Measurements from ENCODE around the gene EIF4G2. TPM values are rescaled to one million over a fixed set of nuclear protein-coding genes. Genes with fewer than 3 reads are reported as not detected.
"Not testable (repeated sequence)": the region's sequence is repeated elsewhere in the genome, so short reads cannot be mapped to it uniquely, and the experiment has no call there.

The EIF4G2 gene
- total and polyA plus RNA-seq, 2 donors from 2014 or later: 238 to 716 TPM

GRCh38 chr11:10829139-10829538, 20.4 kb upstream of the EIF4G2 start:
- H3K27ac ChIP-seq (ENCODE audit: low read depth in 2 of 2, low read length in 2 of 2): no peak overlapping the region
- no peak for TF ChIP-seq CTCF (IDR thresholded peaks at IDR 0.05; ENCODE audit: borderline replicate concordance, extremely low read depth, insufficient read depth)
- no peak overlapping the region for H3K4me3 ChIP-seq (ENCODE audit: low read length in 3 of 3)
- no peak overlapping the region for H3K9ac ChIP-seq (ENCODE audit: low read length in 3 of 3)
- no peaks in the 10 kb centered on the region for H3K9me3 ChIP-seq (ENCODE audit: control insufficient read depth in 2 of 3, insufficient read depth in 1 of 3, low read length in 3 of 3)
- intact Hi-C loops (cut with DNase I): no loop called here
- H3K27me3 ChIP-seq (ENCODE audit: control insufficient read depth, insufficient read depth, low read length): no peaks in the 10 kb centered on the region
- no peak for FAIRE-seq
- no peaks in the 10 kb centered on the region for H3K36me3 ChIP-seq (ENCODE audit: control insufficient read depth in 2 of 3, insufficient read depth in 3 of 3, low read length in 3 of 3)
- H3K4me1 ChIP-seq (ENCODE audit: control insufficient read depth in 2 of 3, insufficient read depth in 2 of 3, low read depth in 1 of 3, low read length in 3 of 3): no peaks in the 10 kb centered on the region
- DNase-seq: no peak

DNA sequence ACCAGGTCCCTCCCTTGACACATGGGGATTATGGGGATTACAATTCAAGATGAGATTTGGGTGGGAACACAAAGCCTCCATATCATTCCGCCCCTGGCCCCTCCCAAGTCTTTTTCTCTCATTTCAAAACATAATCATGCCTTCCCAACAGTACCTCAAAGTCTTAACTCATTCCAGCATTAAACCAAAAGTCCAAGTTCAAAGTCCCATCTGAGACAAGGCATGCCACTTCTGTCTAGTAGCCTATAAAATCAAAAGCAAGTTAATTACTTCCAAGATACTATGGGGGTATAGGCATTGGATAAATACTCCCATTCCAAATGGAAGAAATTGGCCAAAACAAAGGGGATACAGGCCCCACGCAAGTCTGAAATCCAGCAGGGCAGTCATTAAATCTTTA, 19.7 kb upstream of the EIF4G2 start:
- Histone ChIP-seq H3K9me3 (ENCODE audit: control insufficient read depth in 2 of 3, insufficient read depth in 1 of 3, low read length in 3 of 3) (no peaks in the 10 kb centered on the region), H3K9ac (ENCODE audit: low read length in 3 of 3) (no peak overlapping the region), H3K4me3 (ENCODE audit: low read length in 3 of 3) (no peak overlapping the region), H3K4me1 (ENCODE audit: control insufficient read depth in 2 of 3, insufficient read depth in 2 of 3, low read depth in 1 of 3, low read length in 3 of 3) (no peaks in the 10 kb centered on the region), H3K27me3 (ENCODE audit: control insufficient read depth, insufficient read depth, low read length) (no peaks in the 10 kb centered on the region), H3K27ac (ENCODE audit: low read depth in 2 of 2, low read length in 2 of 2) (no peak overlapping the region), H3K36me3 (ENCODE audit: control insufficient read depth in 2 of 3, insufficient read depth in 3 of 3, low read length in 3 of 3) (no peaks in the 10 kb centered on the region)
- intact Hi-C loops (cut with DNase I): no loop called here
- FAIRE-seq (no peak), DNase-seq (no peak)
- no peak for TF ChIP-seq CTCF (IDR thresholded peaks at IDR 0.05; ENCODE audit: borderline replicate concordance, extremely low read depth, insufficient read depth)

DNA sequence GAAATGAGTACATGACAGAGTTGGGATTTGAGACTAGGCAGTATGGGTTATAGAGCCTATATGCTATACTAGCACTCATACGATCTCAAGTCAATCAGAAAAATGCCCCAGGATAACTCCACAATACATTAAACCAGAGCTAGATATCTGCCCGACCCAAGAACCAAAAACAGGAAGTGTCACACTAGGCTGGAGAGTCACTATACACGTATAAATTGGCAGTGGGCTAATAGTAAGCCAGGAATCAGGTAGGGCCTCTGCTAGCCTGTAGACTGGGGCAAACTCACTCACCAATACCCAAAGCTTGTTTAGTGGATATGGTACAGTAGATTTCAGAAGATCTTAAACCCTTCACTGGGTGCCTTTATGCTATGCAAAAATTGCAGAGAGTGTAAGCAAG, 16.2 kb upstream of the EIF4G2 start:
- DNase-seq (no peak), FAIRE-seq (no peak)
- Histone ChIP-seq H3K4me3 (ENCODE audit: low read length in 3 of 3) (no peak overlapping the region), H3K36me3 (ENCODE audit: control insufficient read depth in 2 of 3, insufficient read depth in 3 of 3, low read length in 3 of 3) (no peaks in the 10 kb centered on the region), H3K27me3 (ENCODE audit: control insufficient read depth, insufficient read depth, low read length) (no peaks in the 10 kb centered on the region), H3K9me3 (ENCODE audit: control insufficient read depth in 2 of 3, insufficient read depth in 1 of 3, low read length in 3 of 3) (no peaks in the 10 kb centered on the region), H3K27ac (ENCODE audit: low read depth in 2 of 2, low read length in 2 of 2) (no peak overlapping the region), H3K4me1 (ENCODE audit: control insufficient read depth in 2 of 3, insufficient read depth in 2 of 3, low read depth in 1 of 3, low read length in 3 of 3) (peaks cover 0 to 5% (median 0%) of the 10 kb centered on the region in 3 donors), H3K9ac (ENCODE audit: low read length in 3 of 3) (no peak overlapping the region)
- TF ChIP-seq CTCF (IDR thresholded peaks at IDR 0.05; ENCODE audit: borderline replicate concordance, extremely low read depth, insufficient read depth): no peak
- intact Hi-C loops (cut with DNase I): no loop called here

DNA sequence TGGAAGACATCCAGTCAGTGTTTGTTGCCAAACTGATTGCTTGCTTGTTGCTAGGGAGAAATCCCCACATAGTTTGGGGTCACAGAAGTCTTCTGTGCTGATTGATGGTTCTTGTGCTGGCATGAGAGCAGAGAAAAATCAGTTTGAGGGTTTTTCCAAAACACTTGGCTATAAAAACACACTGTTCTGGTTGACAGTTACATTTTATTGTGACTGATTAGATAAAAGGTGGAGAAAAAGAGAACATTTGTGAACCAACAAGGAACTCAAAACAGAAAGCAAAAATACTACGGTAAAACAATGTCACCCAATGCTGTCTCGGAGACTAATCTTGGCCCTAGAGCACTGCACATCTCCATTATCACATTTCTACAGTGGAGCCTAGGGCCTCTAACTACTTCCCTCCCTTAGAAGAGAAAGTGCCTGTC, 14.4 kb upstream of the EIF4G2 start:
- H3K27me3 ChIP-seq (ENCODE audit: control insufficient read depth, insufficient read depth, low read length): no peaks in the 10 kb centered on the region

GRCh38 chr11:10822491-10822890, 13.8 kb upstream of the EIF4G2 start:
- DNase-seq; H3K9ac ChIP-seq (ENCODE audit: low read length in 3 of 3); H3K4me3 ChIP-seq (ENCODE audit: low read length in 3 of 3); FAIRE-seq; H3K27me3 ChIP-seq (ENCODE audit: control insufficient read depth, insufficient read depth, low read length); H3K36me3 ChIP-seq (ENCODE audit: control insufficient read depth in 2 of 3, insufficient read depth in 3 of 3, low read length in 3 of 3); H3K27ac ChIP-seq (ENCODE audit: low read depth in 2 of 2, low read length in 2 of 2); H3K9me3 ChIP-seq (ENCODE audit: control insufficient read depth in 2 of 3, insufficient read depth in 1 of 3, low read length in 3 of 3); intact Hi-C loops (cut with DNase I); H3K4me1 ChIP-seq (ENCODE audit: control insufficient read depth in 2 of 3, insufficient read depth in 2 of 3, low read depth in 1 of 3, low read length in 3 of 3): not testable (repeated sequence)

More for the DNA sequence above, 14.4 kb upstream of the EIF4G2 start:
- FAIRE-seq: no peak
- intact Hi-C loops (cut with DNase I): no loop called here
- H3K27ac ChIP-seq (ENCODE audit: low read depth in 2 of 2, low read length in 2 of 2): peak overlapping the region in 1 of 2 donors; percentile 53
- peak overlapping the region in 1 of 3 donors; percentile 13 for H3K9ac ChIP-seq (ENCODE audit: low read length in 3 of 3)
- peaks cover 0 to 5% (median 0%) of the 10 kb centered on the region in 3 donors for H3K4me1 ChIP-seq (ENCODE audit: control insufficient read depth in 2 of 3, insufficient read depth in 2 of 3, low read depth in 1 of 3, low read length in 3 of 3)
- H3K36me3 ChIP-seq (ENCODE audit: control insufficient read depth in 2 of 3, insufficient read depth in 3 of 3, low read length in 3 of 3): no peaks in the 10 kb centered on the region
- H3K9me3 ChIP-seq (ENCODE audit: control insufficient read depth in 2 of 3, insufficient read depth in 1 of 3, low read length in 3 of 3): no peaks in the 10 kb centered on the region
- no peak for TF ChIP-seq CTCF (IDR thresholded peaks at IDR 0.05; ENCODE audit: borderline replicate concordance, extremely low read depth, insufficient read depth)
- peak in 2 of 5 donors; percentile 3 to 37 for DNase-seq
- H3K4me3 ChIP-seq (ENCODE audit: low read length in 3 of 3): peak overlapping the region in 1 of 3 donors; percentile 33

Data from kidney (tissue), 14 donors.